ENCODE data around the gene RFX2.
"Not testable (repeated sequence)": the region's sequence is repeated elsewhere in the genome, so short reads cannot be mapped to it uniquely, and the experiment has no call there.

- TF ChIP-seq CTCF, POLR2A (IDR thresholded peaks at IDR 0.05): not testable (repeated sequence)
Observed at GRCh38 chr19:6006070-6006446, 104.2 kb downstream of the RFX2 start.

Measured in right lobe of liver (tissue), 4 donors.